IPS DF 4.7 (cell line): Measurements from ENCODE around the gene ORC3.
"Not testable (repeated sequence)": the region's sequence is repeated elsewhere in the genome, so short reads cannot be mapped to it uniquely, and the experiment has no call there.

Experiments
- DNase-seq: peaks from one replicate; pipeline ENCODE4 v3.0.0-alpha.2; 2013; ENCODE audit warnings: low spot score; ENCODE audit errors: extremely low read depth

Gene ORC3

GRCh38 chr6:87658516-87658915 is 68.6 kb downstream of the ORC3 start:
- DNase-seq, result no peak

GRCh38 chr6:87660226-87660911 is 70.4 kb downstream of the ORC3 start:
- DNase-seq, result no peak

- no peak for DNase-seq
Observed at GRCh38 chr6:87661016-87661415, 71.1 kb downstream of the ORC3 start.

GRCh38 chr6:87661503-87661902 is 71.6 kb downstream of the ORC3 start:
- DNase-seq, result no peak

- DNase-seq, result no peak
Observed at GRCh38 chr6:87663434-87663833, 73.5 kb downstream of the ORC3 start.

GRCh38 chr6:87664921-87665485 is 75.1 kb downstream of the ORC3 start:
- no peak for DNase-seq

GRCh38 chr6:87667032-87667431 is 77.1 kb downstream of the ORC3 start:
- DNase-seq, result no peak

- DNase-seq, result no peak
Observed at GRCh38 chr6:87668013-87668412, 78.1 kb downstream of the ORC3 start.

GRCh38 chr6:87669051-87669450 is 79.1 kb downstream of the ORC3 start:
- no peak for DNase-seq

GRCh38 chr6:87670707-87671106 is 80.8 kb downstream of the ORC3 start:
- no peak for DNase-seq

- DNase-seq, result no peak
Observed at GRCh38 chr6:87671555-87672029, 81.7 kb downstream of the ORC3 start.

- DNase-seq, result no peak
Observed at GRCh38 chr6:87672641-87673040, 82.7 kb downstream of the ORC3 start.

GRCh38 chr6:87673237-87673636 is 83.3 kb downstream of the ORC3 start:
- DNase-seq, result no peak

- DNase-seq, result no peak
Observed at GRCh38 chr6:87674290-87674689, 84.4 kb downstream of the ORC3 start.

GRCh38 chr6:87675004-87675681 is 85.2 kb downstream of the ORC3 start:
- DNase-seq, result no peak

GRCh38 chr6:87682310-87682709 is 92.4 kb downstream of the ORC3 start:
- DNase-seq, result no peak

- no peak for DNase-seq
Observed at GRCh38 chr6:87683890-87684289, 94.0 kb downstream of the ORC3 start.

GRCh38 chr6:87684895-87685654 is 95.1 kb downstream of the ORC3 start:
- no peak for DNase-seq

- DNase-seq, result not testable (repeated sequence)
Observed at GRCh38 chr6:87686636-87687205, 96.8 kb downstream of the ORC3 start.

- no peak for DNase-seq
Observed at GRCh38 chr6:87687296-87687695, 97.4 kb downstream of the ORC3 start.

GRCh38 chr6:87687893-87688292 is 98.0 kb downstream of the ORC3 start:
- not testable (repeated sequence) for DNase-seq

- DNase-seq, result no peak
Observed at GRCh38 chr6:87690441-87690840, 100.5 kb downstream of the ORC3 start.
